ENCODE data around the gene GREB1L. TPM values are rescaled to one million over a fixed set of nuclear protein-coding genes. Genes with fewer than 3 reads are reported as not detected.

The GREB1L gene
- total and polyA plus RNA-seq, 2 experiments from 2014 or later = 14.0 to 16.8 TPM

DNA sequence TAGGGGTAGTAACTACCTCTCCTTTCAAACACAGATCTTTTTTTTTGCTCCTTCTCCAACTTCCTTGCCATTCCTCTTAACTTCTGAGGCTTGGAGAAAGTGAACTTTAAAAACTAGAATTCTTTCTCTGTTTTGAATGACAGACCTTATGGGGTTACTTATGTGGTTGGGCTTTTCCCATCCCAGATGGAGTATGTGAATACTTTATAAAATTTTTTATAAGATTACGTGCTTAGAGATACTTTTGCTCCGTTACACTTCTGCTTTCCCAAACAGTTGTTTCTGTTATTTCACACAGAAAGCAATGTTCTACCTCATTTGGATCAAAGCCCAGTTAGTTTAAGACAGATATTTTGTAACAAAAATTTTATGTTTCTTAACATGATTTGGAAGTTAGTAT lies 20.2 kb downstream of the GREB1L start:
- no peaks in the 10 kb centered on the region for H4K20me1 ChIP-seq (ENCODE audit: insufficient read depth, poor library complexity, severe bottlenecking)
- peaks cover 10% of the 10 kb centered on the region for H3K4me1 ChIP-seq (ENCODE audit: insufficient read depth)
- no peak for DNase-seq (ENCODE audit: low spot score)
- 55% methylated on average over 2 of the region's 2 CpGs for WGBS (ENCODE audit: low lambda C conversion rate, missing lambda C conversion rate)
- no peaks in the 10 kb centered on the region for H3K36me3 ChIP-seq (replicated peaks; ENCODE audit: insufficient read depth, low read depth)
- no peak overlapping the region for H2AFZ ChIP-seq
- no peak overlapping the region for H3K4me3 ChIP-seq
- H3K27me3 ChIP-seq = no peaks in the 10 kb centered on the region
- no peaks in the 10 kb centered on the region for H3K9me2 ChIP-seq (replicated peaks; ENCODE audit: insufficient read depth)
- no peaks in the 10 kb centered on the region for H3K9me3 ChIP-seq (ENCODE audit: low read depth)
- TF ChIP-seq, protein P1, sequence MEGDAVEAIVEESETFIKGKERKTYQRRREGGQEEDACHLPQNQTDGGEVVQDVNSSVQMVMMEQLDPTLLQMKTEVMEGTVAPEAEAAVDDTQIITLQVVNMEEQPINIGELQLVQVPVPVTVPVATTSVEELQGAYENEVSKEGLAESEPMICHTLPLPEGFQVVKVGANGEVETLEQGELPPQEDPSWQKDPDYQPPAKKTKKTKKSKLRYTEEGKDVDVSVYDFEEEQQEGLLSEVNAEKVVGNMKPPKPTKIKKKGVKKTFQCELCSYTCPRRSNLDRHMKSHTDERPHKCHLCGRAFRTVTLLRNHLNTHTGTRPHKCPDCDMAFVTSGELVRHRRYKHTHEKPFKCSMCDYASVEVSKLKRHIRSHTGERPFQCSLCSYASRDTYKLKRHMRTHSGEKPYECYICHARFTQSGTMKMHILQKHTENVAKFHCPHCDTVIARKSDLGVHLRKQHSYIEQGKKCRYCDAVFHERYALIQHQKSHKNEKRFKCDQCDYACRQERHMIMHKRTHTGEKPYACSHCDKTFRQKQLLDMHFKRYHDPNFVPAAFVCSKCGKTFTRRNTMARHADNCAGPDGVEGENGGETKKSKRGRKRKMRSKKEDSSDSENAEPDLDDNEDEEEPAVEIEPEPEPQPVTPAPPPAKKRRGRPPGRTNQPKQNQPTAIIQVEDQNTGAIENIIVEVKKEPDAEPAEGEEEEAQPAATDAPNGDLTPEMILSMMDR (IDR thresholded peaks at IDR 0.05; ENCODE audit: poor library complexity) = no peak
- TF ChIP-seq EZH2 (IDR thresholded peaks at IDR 0.05; ENCODE audit: borderline replicate concordance) (no peak), EZH2phosphoT487 (IDR thresholded peaks at IDR 0.05; ENCODE audit: low read depth, severe bottlenecking, unreplicated experiment) (no peak)
- no peaks in the 10 kb centered on the region for H3K79me2 ChIP-seq
- no peak overlapping the region for H3K27ac ChIP-seq
- H3K4me2 ChIP-seq = no peak overlapping the region

- H3K36me3 ChIP-seq (replicated peaks; ENCODE audit: insufficient read depth, low read depth) = no peaks in the 10 kb centered on the region
- peaks cover 10% of the 10 kb centered on the region for H3K4me1 ChIP-seq (ENCODE audit: insufficient read depth)
- WGBS (ENCODE audit: low lambda C conversion rate, missing lambda C conversion rate) = 71% methylated on average over 2 of the region's 2 CpGs
Observed at GRCh38 chr18:21262979-21263378, 20.9 kb downstream of the GREB1L start.

DNA sequence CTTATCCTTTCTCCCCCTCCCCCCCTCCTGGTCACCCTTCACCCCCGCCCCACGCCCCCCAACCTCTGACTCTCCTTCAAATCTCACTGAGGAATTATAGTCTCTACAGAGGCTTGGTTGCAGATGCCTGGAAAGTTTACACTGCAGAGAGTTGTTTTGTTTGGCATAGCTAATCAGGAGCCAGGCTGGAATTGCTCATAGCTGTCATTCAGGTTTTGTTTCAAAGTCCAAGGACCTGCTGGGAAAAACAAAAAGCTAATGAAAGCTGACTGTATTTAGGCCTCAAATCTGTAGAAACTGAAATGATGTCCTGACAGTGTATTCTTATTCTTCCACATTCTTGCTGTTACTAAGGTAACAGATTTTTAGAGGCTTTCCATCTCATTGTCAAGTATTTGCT lies 22.6 kb downstream of the GREB1L start:
- H3K4me1 ChIP-seq (ENCODE audit: insufficient read depth) = peaks cover 10% of the 10 kb centered on the region
- H3K79me2 ChIP-seq = no peaks in the 10 kb centered on the region
- DNase-seq (ENCODE audit: low spot score) = peak; percentile 61
- H3K9me3 ChIP-seq (ENCODE audit: low read depth) = no peaks in the 10 kb centered on the region
- 15% methylated on average over 2 of the region's 2 CpGs for WGBS (ENCODE audit: low lambda C conversion rate, missing lambda C conversion rate)
- no peaks in the 10 kb centered on the region for H3K9me2 ChIP-seq (replicated peaks; ENCODE audit: insufficient read depth)
- H3K27ac ChIP-seq = peak overlapping the region; percentile 1
- no peaks in the 10 kb centered on the region for H4K20me1 ChIP-seq (ENCODE audit: insufficient read depth, poor library complexity, severe bottlenecking)
- no peak overlapping the region for H2AFZ ChIP-seq
- no peaks in the 10 kb centered on the region for H3K27me3 ChIP-seq
- no peak for TF ChIP-seq EZH2phosphoT487 (IDR thresholded peaks at IDR 0.05; ENCODE audit: low read depth, severe bottlenecking, unreplicated experiment)
- TF ChIP-seq EZH2 (IDR thresholded peaks at IDR 0.05; ENCODE audit: borderline replicate concordance) = no peak
- TF ChIP-seq, protein P1 (IDR thresholded peaks at IDR 0.05; ENCODE audit: poor library complexity) = no peak
- no peak overlapping the region for H3K4me3 ChIP-seq
- H3K4me2 ChIP-seq = peak overlapping the region; percentile 43
- no peaks in the 10 kb centered on the region for H3K36me3 ChIP-seq (replicated peaks; ENCODE audit: insufficient read depth, low read depth)

More at GRCh38 chr18:21262979-21263378, 20.9 kb downstream of the GREB1L start:
- no peaks in the 10 kb centered on the region for H3K9me3 ChIP-seq (ENCODE audit: low read depth)
- H3K79me2 ChIP-seq = no peaks in the 10 kb centered on the region
- TF ChIP-seq EZH2phosphoT487 (IDR thresholded peaks at IDR 0.05; ENCODE audit: low read depth, severe bottlenecking, unreplicated experiment) (no peak), EZH2 (IDR thresholded peaks at IDR 0.05; ENCODE audit: borderline replicate concordance) (no peak)
- TF ChIP-seq, protein P1 (IDR thresholded peaks at IDR 0.05; ENCODE audit: poor library complexity) = no peak
- no peaks in the 10 kb centered on the region for H4K20me1 ChIP-seq (ENCODE audit: insufficient read depth, poor library complexity, severe bottlenecking)
- no peak for DNase-seq (ENCODE audit: low spot score)
- H2AFZ ChIP-seq = no peak overlapping the region
- no peaks in the 10 kb centered on the region for H3K27me3 ChIP-seq
- no peak overlapping the region for H3K4me3 ChIP-seq
- no peak overlapping the region for H3K4me2 ChIP-seq
- no peak overlapping the region for H3K27ac ChIP-seq
- no peaks in the 10 kb centered on the region for H3K9me2 ChIP-seq (replicated peaks; ENCODE audit: insufficient read depth)
